ENCODE results near the gene KCTD15.

KCTD15 gene

DNA sequence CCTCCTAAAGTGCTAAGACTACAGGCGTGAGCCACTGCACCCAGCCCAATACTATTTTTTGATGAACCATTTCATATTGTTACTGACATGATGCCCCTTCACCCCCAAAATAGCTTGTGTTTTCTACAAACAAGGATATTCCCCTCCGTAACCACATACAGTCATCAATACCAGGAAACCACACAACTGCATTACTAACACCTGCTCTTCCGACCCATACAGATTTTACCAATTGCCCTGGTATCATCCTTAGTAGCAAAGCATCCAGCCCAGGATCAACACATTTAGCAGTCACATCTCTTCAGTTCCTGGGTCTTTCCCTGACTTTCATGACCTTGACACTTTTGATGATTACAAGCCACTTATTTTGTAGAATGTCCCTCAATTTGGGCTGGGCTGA lies 33.6 kb downstream of the KCTD15 start:
- no peak overlapping the region for H3K4me3 ChIP-seq (ENCODE audit: severe bottlenecking)
- TF ChIP-seq, protein P1, sequence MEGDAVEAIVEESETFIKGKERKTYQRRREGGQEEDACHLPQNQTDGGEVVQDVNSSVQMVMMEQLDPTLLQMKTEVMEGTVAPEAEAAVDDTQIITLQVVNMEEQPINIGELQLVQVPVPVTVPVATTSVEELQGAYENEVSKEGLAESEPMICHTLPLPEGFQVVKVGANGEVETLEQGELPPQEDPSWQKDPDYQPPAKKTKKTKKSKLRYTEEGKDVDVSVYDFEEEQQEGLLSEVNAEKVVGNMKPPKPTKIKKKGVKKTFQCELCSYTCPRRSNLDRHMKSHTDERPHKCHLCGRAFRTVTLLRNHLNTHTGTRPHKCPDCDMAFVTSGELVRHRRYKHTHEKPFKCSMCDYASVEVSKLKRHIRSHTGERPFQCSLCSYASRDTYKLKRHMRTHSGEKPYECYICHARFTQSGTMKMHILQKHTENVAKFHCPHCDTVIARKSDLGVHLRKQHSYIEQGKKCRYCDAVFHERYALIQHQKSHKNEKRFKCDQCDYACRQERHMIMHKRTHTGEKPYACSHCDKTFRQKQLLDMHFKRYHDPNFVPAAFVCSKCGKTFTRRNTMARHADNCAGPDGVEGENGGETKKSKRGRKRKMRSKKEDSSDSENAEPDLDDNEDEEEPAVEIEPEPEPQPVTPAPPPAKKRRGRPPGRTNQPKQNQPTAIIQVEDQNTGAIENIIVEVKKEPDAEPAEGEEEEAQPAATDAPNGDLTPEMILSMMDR (IDR thresholded peaks at IDR 0.05; ENCODE audit: poor library complexity, severe bottlenecking): no peak
- H3K4me1 ChIP-seq (ENCODE audit: insufficient read depth, poor library complexity, severe bottlenecking): no peaks in the 10 kb centered on the region
- H3K27ac ChIP-seq (ENCODE audit: poor library complexity, severe bottlenecking): no peak overlapping the region
- no peaks in the 10 kb centered on the region for H3K27me3 ChIP-seq (ENCODE audit: insufficient read depth, poor library complexity, severe bottlenecking)
- DNase-seq (ENCODE audit: low spot score) (no peak), ATAC-seq (ENCODE audit: low read depth) (no peak)
- H3K36me3 ChIP-seq (ENCODE audit: low read depth): no peaks in the 10 kb centered on the region
- H3K9me3 ChIP-seq (ENCODE audit: severe bottlenecking): no peaks in the 10 kb centered on the region

- Histone ChIP-seq H3K4me1 (ENCODE audit: insufficient read depth, poor library complexity, severe bottlenecking) (no peaks in the 10 kb centered on the region), H3K36me3 (ENCODE audit: low read depth) (no peaks in the 10 kb centered on the region), H3K4me3 (ENCODE audit: severe bottlenecking) (no peak overlapping the region), H3K27me3 (ENCODE audit: insufficient read depth, poor library complexity, severe bottlenecking) (no peaks in the 10 kb centered on the region), H3K9me3 (ENCODE audit: severe bottlenecking) (no peaks in the 10 kb centered on the region), H3K27ac (ENCODE audit: poor library complexity, severe bottlenecking) (no peak overlapping the region)
- no peak for DNase-seq (ENCODE audit: low spot score)
- no peak for ATAC-seq (ENCODE audit: low read depth)
- TF ChIP-seq, protein P1 (IDR thresholded peaks at IDR 0.05; ENCODE audit: poor library complexity, severe bottlenecking): no peak
These were observed 35.2 kb downstream of the KCTD15 start for GRCh38 chr19:33831825-33832224.

DNA sequence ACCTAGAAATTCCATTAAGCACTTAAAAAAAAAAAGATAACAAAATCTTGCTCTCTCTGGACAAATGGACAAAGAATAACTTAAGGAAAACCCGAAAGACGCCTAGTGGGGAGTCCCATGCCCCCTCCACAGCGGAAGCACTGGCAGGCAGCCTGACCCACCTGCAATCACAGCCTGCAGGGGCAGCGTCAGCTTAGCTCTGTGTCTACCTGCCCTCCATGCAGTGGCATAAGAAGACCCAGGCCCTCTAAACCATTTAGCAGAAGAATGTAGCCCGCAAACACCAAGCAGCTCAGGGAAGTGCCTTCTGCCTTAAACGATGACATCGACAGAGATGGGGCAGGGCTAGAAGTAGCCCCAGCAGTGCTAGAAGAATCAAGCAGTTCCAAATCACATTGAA lies 36.0 kb downstream of the KCTD15 start:
- no peaks in the 10 kb centered on the region for H3K9me3 ChIP-seq (ENCODE audit: severe bottlenecking)
- ATAC-seq (ENCODE audit: low read depth) (no peak), DNase-seq (ENCODE audit: low spot score) (no peak)
- H3K27ac ChIP-seq (ENCODE audit: poor library complexity, severe bottlenecking): no peak overlapping the region
- TF ChIP-seq, protein P1 (IDR thresholded peaks at IDR 0.05; ENCODE audit: poor library complexity, severe bottlenecking): no peak
- no peaks in the 10 kb centered on the region for H3K27me3 ChIP-seq (ENCODE audit: insufficient read depth, poor library complexity, severe bottlenecking)
- no peak overlapping the region for H3K4me3 ChIP-seq (ENCODE audit: severe bottlenecking)
- H3K36me3 ChIP-seq (ENCODE audit: low read depth): no peaks in the 10 kb centered on the region
- no peaks in the 10 kb centered on the region for H3K4me1 ChIP-seq (ENCODE audit: insufficient read depth, poor library complexity, severe bottlenecking)

GRCh38 chr19:33840382-33840781 lies 43.7 kb downstream of the KCTD15 start:
- no peaks in the 10 kb centered on the region for H3K36me3 ChIP-seq (ENCODE audit: low read depth)
- H3K4me1 ChIP-seq (ENCODE audit: insufficient read depth, poor library complexity, severe bottlenecking): no peaks in the 10 kb centered on the region
- ATAC-seq (ENCODE audit: low read depth) (no peak), DNase-seq (ENCODE audit: low spot score) (no peak)
- H3K9me3 ChIP-seq (ENCODE audit: severe bottlenecking): no peaks in the 10 kb centered on the region
- H3K4me3 ChIP-seq (ENCODE audit: severe bottlenecking): no peak overlapping the region
- no peaks in the 10 kb centered on the region for H3K27me3 ChIP-seq (ENCODE audit: insufficient read depth, poor library complexity, severe bottlenecking)
- TF ChIP-seq, protein P1 (IDR thresholded peaks at IDR 0.05; ENCODE audit: poor library complexity, severe bottlenecking): no peak
- H3K27ac ChIP-seq (ENCODE audit: poor library complexity, severe bottlenecking): no peak overlapping the region

DNA sequence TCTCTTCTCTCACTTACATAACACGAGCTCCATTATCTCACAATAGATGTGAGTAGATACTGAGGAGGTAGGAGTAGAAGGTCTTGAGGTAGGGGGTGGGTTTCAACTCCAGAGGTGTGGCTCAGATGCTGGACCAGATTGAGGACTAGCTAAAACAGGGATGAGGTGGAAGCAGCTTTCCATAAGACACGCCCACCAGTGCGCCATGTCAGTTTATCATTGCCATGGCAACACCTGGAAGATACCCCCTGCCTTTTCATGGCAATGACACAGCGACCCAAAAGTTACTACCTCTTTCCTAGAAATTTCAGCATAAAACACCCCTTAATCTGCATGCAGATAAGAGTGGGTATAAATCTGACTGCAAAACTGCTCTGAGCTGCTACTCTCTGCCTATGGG lies 44.1 kb downstream of the KCTD15 start:
- no peak overlapping the region for H3K4me3 ChIP-seq (ENCODE audit: severe bottlenecking)
- no peaks in the 10 kb centered on the region for H3K4me1 ChIP-seq (ENCODE audit: insufficient read depth, poor library complexity, severe bottlenecking)
- no peaks in the 10 kb centered on the region for H3K27me3 ChIP-seq (ENCODE audit: insufficient read depth, poor library complexity, severe bottlenecking)
- no peak for ATAC-seq (ENCODE audit: low read depth)
- DNase-seq (ENCODE audit: low spot score): no peak
- TF ChIP-seq, protein P1 (IDR thresholded peaks at IDR 0.05; ENCODE audit: poor library complexity, severe bottlenecking): no peak
- no peak overlapping the region for H3K27ac ChIP-seq (ENCODE audit: poor library complexity, severe bottlenecking)
- no peaks in the 10 kb centered on the region for H3K9me3 ChIP-seq (ENCODE audit: severe bottlenecking)
- H3K36me3 ChIP-seq (ENCODE audit: low read depth): no peaks in the 10 kb centered on the region
